H1 (cell line): Measurements from ENCODE around the gene WNT5A. TPM values are rescaled to one million over a fixed set of nuclear protein-coding genes. Genes with fewer than 3 reads are reported as not detected.

Experiments
- CHD2 ChIP-seq: IDR thresholded peaks from 2 replicates; pipeline ENCODE4 v1.6.1; 2012; ENCODE audit warnings: low read length, improper control_type of control experiment
- EZH2 ChIP-seq: fragments of 200-600 bp; sonication (generic); IDR thresholded peaks from 2 replicates; pipeline ENCODE4 v1.7.1; 2012; ENCODE audit warnings: low read depth, mild to moderate bottlenecking, moderate library complexity, low read length, inconsistent platforms; ENCODE audit not compliant: severe bottlenecking
- NANOG ChIP-seq: IDR thresholded peaks from 2 replicates; pipeline ENCODE4 v1.6.1; 2011; ENCODE audit warnings: low read length, low read depth, mild to moderate bottlenecking, inconsistent platforms; ENCODE audit not compliant: insufficient read depth, poor library complexity, severe bottlenecking
- POLR2A ChIP-seq, 2 experiments: IDR thresholded peaks; 1 replicate in 1 of 2; 2 replicates in 1 of 2; pipeline ENCODE4 v1.6.1; 2011; ENCODE audit warnings: low read depth in 2 of 2, low read length in 2 of 2, mild to moderate bottlenecking in 2 of 2; ENCODE audit errors: control extremely low read depth in 1 of 2
- SIN3A ChIP-seq, 2 experiments: IDR thresholded peaks in 1 of 2; conservative IDR thresholded peaks in 1 of 2; 2 replicates each; pipeline ENCODE4 v1.6.1; 2011 to 2012; ENCODE audit warnings: low read length in 2 of 2, improper control_type of control experiment in 1 of 2, low read depth in 1 of 2, mild to moderate bottlenecking in 1 of 2
- SUZ12 ChIP-seq: fragments of 200-600 bp; sonication (generic); IDR thresholded peaks from 2 replicates; pipeline ENCODE4 v1.6.1; 2012; ENCODE audit warnings: mild to moderate bottlenecking, inconsistent platforms, low read length, moderate library complexity, mixed read lengths
- polyA plus RNA-seq, 7 experiments: library from polyadenylated mRNA; depleted of rRNA in 3 of 7; stranded (reverse) in 5 of 7; unstranded in 2 of 7; fragments of >200 nt in 5 of 7; fragments of 200-250 nt in 2 of 7; gene quantifications; 1 replicate in 5 of 7; 2 replicates in 1 of 7; 4 replicates in 1 of 7; pipeline versions ENCODE4 v1.2.1 to v1.2.3, GENCODE V29; 2011 to 2013; ENCODE audit warnings: missing spikeins in 2 of 7, mixed read lengths in 2 of 7
- total RNA-seq: library from RNA; stranded (reverse); fragmentation: NEBNext Ultra II Directional; extraction: Animal tissue kit (Norgen Biotek cat#: 25700); gene quantifications from 2 replicates; pipeline ENCODE4 v1.2.1, GENCODE V29; 2021

Gene WNT5A
- total and polyA plus RNA-seq, 2 of the 8 experiments (the other 6 are each of a cell fraction or from before 2014, with no cell fraction given), result 3.9 to 5.6 TPM

DNA sequence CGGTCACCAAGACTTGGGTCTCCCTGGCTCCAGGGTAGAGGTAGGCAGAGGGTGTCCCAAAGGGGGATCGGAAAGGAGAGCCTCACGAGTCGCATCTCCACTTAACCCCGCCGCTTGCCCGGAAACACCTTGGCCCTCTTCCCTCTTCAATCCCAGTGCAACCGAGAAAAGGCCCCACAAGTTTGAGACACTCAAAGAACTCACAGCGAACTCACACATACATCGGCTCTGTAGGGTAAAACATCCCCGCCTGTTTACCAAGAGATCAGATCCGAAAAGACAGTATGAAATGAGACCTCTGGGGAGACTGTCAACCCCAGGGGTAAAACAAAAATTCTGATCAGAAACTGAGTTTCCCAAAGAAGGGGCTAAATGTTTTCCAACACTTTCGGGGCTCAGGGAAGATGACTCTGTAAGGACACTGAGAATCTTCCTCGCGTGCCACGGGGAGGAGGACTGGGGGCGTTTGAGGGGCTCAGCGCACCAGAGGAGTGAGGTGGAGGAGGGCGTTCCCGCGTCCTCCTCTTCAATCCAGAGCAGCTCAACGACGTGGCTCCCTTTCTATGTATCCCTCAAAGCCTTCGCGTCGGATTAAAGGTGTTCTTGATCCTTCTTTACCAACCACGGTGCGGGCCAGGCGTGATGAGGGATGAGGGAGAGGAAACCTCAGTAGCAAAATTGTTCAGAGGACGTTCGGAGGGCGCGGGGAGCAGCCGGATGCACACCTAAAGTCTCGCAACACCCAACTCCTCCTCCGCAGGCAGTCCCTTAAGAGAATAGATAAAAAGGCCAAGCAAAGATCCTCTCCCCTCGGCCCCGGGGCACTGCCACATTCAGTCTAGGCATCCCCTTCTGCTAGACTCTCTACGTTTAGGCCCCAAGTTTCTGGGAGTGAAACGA is 3.7 kb downstream of the WNT5A start (continued):
- no peak for TF ChIP-seq SIN3A (conservative IDR thresholded peaks at IDR 0.05 in 1 of 2, IDR thresholded peaks at IDR 0.05 in 1 of 2; ENCODE audit: low read depth in 1 of 2, low read length in 2 of 2)
- TF ChIP-seq EZH2, result peak; percentile 77
- no peak for TF ChIP-seq POLR2A (IDR thresholded peaks at IDR 0.05; ENCODE audit: control extremely low read depth in 1 of 2, low read depth in 2 of 2, low read length in 2 of 2)
- TF ChIP-seq CHD2, result no peak
- peak; percentile 75; the same call in 1 of the 2 replicates for TF ChIP-seq SUZ12
- TF ChIP-seq NANOG, result no peak
